Measurements from ENCODE around the gene RAD51B.

DNA sequence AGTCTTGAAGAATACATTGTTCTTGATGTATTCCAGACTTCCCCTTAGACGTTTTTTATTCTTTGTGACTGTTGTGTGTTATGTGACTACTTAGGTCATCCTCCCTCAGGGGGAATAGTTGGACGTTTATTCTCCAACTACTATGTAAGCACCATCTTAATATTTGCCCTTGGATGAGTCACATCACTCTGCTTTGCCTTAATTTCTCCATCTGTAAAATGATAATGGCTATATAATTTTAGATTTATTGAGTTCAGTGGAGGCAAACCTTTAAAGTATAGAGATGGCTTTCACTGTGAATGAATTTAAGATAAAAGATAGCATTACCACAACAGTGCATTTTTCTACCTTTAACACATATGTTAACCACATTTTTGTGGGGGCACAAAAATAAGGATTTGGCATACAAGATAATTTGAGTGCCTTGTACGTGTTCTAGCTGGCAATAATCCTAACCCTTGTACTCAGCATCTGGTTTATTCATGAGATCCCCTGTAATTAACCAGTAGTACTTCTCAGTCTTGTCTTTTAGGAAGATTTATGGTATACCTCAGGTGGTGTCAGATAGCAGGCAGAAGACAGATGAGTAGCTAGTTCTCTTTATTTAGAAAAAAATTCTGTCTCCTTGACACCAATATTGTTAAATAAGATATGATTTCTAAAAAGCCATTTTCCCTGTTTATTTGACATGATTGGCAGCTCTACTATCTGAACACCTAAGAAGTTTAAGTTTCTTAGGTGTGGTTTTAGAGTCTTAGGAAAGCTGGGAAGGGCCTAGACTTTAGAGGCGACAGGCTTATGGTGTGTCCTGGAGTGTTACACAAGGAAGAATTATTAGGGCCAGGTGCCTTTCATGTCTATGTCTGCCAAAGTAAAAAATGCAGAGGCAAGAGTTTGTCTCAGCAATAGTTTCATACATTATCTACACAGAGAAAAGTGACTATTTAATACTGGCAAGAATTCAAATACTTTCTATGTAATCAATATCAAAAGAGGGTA, 152.3 kb downstream of the RAD51B start:
- TF ChIP-seq, protein P1, sequence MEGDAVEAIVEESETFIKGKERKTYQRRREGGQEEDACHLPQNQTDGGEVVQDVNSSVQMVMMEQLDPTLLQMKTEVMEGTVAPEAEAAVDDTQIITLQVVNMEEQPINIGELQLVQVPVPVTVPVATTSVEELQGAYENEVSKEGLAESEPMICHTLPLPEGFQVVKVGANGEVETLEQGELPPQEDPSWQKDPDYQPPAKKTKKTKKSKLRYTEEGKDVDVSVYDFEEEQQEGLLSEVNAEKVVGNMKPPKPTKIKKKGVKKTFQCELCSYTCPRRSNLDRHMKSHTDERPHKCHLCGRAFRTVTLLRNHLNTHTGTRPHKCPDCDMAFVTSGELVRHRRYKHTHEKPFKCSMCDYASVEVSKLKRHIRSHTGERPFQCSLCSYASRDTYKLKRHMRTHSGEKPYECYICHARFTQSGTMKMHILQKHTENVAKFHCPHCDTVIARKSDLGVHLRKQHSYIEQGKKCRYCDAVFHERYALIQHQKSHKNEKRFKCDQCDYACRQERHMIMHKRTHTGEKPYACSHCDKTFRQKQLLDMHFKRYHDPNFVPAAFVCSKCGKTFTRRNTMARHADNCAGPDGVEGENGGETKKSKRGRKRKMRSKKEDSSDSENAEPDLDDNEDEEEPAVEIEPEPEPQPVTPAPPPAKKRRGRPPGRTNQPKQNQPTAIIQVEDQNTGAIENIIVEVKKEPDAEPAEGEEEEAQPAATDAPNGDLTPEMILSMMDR (IDR thresholded peaks at IDR 0.05): no peak
- peak; percentile 52 to 88 (median 70) for TF ChIP-seq EP300 (IDR thresholded peaks at IDR 0.05)
- TF ChIP-seq POLR2AphosphoS5 (IDR thresholded peaks at IDR 0.05): peak; percentile 63 to 85 (median 78)
- no peak for TF ChIP-seq POLR2A (IDR thresholded peaks at IDR 0.05)
